Measurements from ENCODE around the gene ADNP2.

ADNP2 gene

DNA sequence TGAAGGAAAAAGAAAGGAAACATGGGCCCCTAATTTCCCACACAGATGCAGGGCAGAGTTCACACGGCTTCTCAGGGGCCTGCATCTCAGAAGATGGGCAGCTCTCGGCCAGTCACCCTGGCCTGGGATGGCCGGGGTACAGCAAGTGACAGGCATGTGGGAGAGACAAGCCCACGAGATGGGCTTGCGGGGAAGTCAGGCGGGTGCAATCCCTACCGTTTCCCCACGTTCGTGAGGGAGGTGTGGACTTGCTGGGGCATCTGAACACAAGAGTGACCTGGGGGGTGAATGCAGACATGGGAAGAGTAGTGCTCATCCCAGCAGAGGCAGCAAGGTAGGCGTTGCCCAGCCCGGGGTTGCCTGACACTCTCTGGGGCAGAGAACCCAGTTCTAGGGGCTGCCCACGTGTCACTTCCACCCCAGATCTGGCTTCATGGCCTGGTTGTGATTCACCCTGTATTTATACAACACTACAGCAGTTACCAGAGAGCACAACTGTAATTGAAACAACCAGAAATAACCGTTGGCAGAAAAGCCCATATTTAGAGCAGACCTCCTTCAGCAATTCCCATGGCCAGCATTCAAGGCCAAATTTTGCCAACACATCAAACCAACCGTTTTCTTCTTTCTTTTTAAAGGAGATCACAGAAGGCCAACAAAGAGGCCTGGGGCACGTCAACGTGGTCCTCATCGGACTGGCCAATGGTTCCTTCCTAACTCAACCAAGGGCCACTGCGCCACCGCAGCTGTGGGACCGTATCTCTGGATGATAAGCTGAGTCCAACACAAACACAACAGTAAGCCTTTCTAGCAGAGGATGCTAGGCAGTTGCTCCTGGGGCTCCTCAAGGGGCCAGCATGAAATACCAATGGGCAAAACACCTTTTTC lies 79.8 kb downstream of the ADNP2 start:
- no peak for DNase-seq (ENCODE audit: low read depth in 2 of 2)

DNA sequence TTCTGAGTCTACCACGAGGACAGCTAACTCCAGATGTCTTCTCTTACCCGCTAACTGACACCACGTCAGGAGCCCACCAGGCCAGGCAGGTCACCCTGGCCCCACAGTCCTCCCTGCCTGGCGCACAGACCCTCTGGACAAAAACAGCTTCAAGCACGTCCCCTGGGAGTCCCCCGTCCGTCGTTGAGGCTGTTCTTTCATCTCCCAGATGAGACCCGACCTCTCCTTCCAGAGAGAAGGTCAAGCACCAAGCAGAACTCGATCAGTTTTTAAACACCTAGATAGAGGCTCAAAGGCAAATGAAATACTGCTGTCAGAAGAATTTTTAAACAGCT lies 80.4 kb downstream of the ADNP2 start:
- no peak for DNase-seq (ENCODE audit: low read depth in 2 of 2)
